Skin epidermis (tissue), 12 donors: ENCODE measurements around the gene ASPHD2.
A peak's percentile ranks its signal among the peaks of the same experiment; 100 is the strongest.
"Not testable (repeated sequence)": the region's sequence is repeated elsewhere in the genome, so short reads cannot be mapped to it uniquely, and the experiment has no call there.

Experiments used
- H3K27ac ChIP-seq, 21 experiments: fragments of 200-600 bp; sonication (generic) in 11 of 21; one replicate each; pipeline ENCODE4 v1.5.0; 2020; ENCODE audit warnings: mild to moderate bottlenecking in 3 of 21, inconsistent platforms in 2 of 21, moderate library complexity in 2 of 21
- H3K4me3 ChIP-seq, 7 experiments: fragments of 200-600 bp; sonication (generic) in 2 of 7; one replicate each; pipeline ENCODE4 v1.5.0; 2020; ENCODE audit warnings: inconsistent platforms in 2 of 7, mild to moderate bottlenecking in 2 of 7, moderate library complexity in 1 of 7

The ASPHD2 gene

DNA sequence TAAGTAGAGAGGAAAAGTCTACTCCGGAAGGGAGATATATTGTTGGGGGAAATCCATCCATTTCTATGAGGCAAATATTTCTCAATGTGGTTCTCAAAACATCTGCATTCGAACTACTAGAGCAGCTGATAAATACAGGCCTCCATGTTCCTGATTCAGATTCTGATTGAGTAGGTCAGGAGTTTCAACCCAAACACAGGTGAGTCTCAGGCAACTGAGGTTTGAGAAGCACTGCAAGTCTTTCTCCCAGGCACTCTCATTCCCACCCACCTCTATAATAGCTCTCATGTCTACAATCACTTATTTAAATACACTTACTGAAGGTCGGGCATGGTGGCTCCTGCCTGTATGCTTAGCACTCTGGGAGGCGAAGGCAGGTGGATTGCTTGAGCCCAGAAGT is 14.7 kb upstream of the ASPHD2 start:
- no peak overlapping the region for H3K27ac ChIP-seq
- H3K4me3 ChIP-seq, result no peak overlapping the region

GRCh38 chr22:26416256-26416655 is 12.8 kb upstream of the ASPHD2 start:
- no peak overlapping the region for H3K27ac ChIP-seq

GRCh38 chr22:26416670-26417276 is 12.3 kb upstream of the ASPHD2 start:
- no peak overlapping the region for H3K4me3 ChIP-seq
- H3K27ac ChIP-seq, result no peak overlapping the region

More at GRCh38 chr22:26416256-26416655, 12.8 kb upstream of the ASPHD2 start:
- H3K4me3 ChIP-seq, result no peak overlapping the region

DNA sequence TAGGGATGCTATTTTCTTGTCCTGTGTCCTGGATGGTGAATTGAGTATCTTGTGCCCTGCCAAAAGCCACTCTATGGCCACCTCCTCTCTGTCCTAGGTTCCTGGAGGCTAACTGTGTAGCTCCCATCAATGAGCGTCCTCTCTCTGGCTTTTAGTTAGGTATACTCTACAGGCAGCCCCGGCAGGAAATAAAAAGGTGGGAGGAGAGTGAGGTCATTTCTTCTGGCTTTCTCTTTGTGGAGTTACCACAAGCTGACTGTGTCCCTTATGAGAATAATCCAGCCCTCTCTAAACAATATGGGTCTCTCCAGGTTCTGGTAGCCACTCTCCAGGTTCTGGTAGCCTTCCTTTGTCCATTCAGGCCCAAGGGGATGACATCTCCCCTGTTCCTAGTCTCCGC is 11.7 kb upstream of the ASPHD2 start:
- H3K4me3 ChIP-seq, result no peak overlapping the region
- H3K27ac ChIP-seq, result no peak overlapping the region

GRCh38 chr22:26418620-26419019 is 10.4 kb upstream of the ASPHD2 start:
- H3K27ac ChIP-seq, result no peak overlapping the region
- no peak overlapping the region for H3K4me3 ChIP-seq

DNA sequence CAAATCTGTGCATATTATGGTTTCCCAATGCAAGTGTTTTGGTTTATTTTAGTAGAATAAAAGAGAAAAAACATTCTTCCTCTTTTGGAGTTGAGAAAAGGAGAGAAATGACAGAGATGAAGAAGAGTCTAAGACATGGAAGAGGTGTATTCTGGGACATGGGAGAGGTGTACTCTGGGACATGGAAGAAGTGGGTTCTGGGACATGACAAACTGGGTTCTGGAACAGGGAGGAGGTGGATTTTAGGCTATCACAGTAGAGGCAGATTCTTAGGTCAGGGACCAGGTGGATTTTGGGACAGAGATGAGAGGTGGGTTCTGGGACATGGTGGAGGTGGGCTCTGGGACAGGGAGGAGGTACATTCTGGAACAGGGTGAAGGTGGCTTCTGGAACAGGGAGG is 2.1 kb upstream of the ASPHD2 start:
- Histone ChIP-seq H3K27ac (no peak overlapping the region), H3K4me3 (no peak overlapping the region)

- Histone ChIP-seq H3K4me3 (peak overlapping the region; percentile 28 to 62 (median 53)), H3K27ac (peak overlapping the region in 10 of 21 experiments; percentile 10 to 90 (median 58))
Measured at GRCh38 chr22:26429458-26430286, 612 bp downstream of the ASPHD2 start.

DNA sequence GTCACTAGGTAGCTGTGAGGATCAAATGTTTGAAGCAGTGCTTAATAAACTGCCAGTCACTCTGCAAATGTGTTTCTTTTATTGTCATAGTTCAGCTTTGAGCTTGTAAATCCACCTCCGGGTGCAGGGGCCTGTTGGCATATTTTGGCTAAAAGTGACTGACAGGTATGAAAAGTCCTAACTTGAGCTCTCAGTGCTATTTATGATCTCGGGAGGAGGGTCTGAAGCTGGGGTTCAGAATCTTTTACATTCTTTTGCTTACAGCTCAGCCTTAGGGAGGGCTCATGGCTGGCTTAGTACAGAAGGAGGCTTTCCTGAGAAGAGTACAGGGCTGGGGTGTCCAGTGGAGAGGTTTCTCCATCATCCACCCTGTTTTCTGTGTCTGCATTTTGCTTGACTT is 1.5 kb downstream of the ASPHD2 start:
- Histone ChIP-seq H3K27ac (no peak overlapping the region), H3K4me3 (no peak overlapping the region)

DNA sequence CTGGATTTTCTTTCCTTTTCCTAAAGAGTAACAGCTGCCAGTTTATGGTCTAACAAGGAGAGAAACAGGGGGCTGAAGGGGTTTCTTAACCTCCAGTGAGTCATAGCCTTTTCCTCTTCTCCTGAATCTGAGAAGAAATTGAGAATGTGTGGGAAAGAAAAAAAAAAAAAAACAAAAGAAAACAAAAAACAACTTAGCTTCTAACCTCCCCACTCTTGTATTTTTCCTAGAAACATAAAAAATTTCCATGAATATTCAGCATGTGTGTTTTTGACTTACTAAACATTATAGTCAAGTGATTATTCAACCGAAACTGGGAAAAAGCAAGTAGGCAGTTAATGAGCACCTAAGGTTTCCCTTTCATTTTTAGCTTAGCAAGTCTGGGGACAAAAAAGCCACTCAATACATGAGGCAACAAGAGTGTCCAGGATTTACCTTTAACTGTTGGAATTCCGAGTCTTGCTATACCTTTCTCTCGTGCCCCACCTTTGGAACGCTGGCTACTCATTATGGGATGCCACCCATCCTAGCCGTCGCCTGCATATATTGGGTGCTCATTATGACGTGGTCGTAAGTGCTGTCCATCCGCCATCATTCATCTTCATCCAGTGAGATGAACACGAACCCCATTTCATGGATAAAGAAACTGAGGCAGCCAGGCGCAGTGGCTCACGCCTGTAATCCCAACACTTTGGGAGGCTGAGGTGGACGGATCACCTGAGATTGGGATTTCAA is 2.4 kb downstream of the ASPHD2 start:
- Histone ChIP-seq H3K4me3 (no peak overlapping the region), H3K27ac (no peak overlapping the region)

DNA sequence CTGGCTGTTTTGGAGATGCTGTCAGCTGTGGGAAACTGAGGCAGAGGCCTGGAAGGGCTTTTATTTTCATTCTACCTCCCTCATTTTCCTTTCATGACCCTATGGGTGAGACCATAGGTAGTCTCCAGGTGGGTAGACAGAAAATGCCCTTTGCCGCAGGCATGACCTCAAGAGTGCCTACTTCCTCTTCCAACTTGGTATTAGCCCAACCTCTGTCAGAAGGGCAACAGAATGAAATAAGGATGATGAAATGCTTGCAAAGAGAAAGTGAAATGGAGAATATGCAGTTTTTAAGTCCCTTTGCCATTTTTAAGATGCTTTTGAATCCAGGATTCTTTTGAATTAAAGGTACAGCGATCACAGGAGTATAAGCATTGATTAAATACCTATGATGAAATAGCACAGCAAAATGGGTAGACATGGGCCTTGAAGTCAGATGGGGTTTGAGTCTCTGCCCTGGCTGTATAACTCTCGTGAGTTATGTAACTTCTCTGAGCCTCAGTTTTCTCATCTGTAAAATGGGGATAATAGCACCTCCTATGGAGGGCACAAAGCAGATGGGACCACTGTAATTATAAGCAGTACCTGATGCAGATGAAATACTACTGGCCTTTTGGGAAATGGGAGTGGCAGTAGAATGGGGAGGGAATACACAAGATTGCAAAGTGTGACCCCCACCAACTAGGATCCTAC is 3.7 kb downstream of the ASPHD2 start:
- Histone ChIP-seq H3K27ac (no peak overlapping the region), H3K4me3 (no peak overlapping the region)

DNA sequence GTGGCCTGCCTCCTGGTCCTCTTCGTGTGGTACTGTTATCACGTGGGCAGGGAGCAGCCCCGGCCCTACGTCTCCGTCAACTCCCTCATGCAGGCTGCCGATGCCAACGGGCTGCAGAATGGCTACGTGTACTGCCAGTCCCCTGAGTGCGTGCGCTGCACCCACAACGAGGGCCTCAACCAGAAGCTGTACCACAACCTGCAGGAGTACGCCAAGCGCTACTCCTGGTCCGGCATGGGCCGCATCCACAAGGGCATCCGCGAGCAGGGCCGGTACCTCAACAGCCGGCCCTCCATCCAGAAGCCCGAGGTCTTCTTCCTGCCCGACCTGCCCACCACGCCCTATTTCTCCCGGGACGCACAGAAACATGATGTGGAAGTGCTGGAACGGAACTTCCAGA is 4.7 kb downstream of the ASPHD2 start:
- Histone ChIP-seq H3K27ac (no peak overlapping the region), H3K4me3 (no peak overlapping the region)

- Histone ChIP-seq H3K27ac (no peak overlapping the region), H3K4me3 (no peak overlapping the region)
Measured at GRCh38 chr22:26435327-26436093, 6.5 kb downstream of the ASPHD2 start.

DNA sequence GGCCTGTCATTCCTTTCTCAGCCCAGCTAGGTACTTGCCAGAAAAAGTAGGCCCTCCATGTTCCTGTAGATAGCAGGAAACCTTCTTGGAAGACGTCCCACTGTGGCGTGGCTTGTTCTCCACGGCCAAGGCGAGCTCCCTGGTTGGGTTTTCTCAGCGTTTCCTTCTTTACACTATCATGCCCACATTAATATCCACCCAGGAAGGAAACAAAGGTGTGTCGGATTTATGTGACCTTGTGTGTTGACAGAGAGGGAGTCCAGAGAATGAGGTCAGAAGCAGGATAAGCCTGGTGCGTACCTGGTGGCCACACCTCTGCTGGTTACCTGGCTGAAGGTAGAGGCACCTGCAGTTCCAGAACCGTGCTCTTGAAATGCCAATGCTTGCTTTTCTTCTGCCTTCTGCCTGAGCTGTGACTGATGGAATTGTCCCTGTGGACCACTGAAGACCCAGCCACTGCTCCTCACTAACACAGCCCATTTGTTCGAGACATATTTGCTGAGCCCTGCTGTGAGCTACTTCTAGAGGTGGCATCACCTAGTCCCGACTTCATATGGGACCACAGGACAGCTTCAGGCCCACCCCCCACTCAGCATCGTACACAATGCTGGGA is 7.9 kb downstream of the ASPHD2 start:
- no peak overlapping the region for H3K27ac ChIP-seq
- no peak overlapping the region for H3K4me3 ChIP-seq

DNA sequence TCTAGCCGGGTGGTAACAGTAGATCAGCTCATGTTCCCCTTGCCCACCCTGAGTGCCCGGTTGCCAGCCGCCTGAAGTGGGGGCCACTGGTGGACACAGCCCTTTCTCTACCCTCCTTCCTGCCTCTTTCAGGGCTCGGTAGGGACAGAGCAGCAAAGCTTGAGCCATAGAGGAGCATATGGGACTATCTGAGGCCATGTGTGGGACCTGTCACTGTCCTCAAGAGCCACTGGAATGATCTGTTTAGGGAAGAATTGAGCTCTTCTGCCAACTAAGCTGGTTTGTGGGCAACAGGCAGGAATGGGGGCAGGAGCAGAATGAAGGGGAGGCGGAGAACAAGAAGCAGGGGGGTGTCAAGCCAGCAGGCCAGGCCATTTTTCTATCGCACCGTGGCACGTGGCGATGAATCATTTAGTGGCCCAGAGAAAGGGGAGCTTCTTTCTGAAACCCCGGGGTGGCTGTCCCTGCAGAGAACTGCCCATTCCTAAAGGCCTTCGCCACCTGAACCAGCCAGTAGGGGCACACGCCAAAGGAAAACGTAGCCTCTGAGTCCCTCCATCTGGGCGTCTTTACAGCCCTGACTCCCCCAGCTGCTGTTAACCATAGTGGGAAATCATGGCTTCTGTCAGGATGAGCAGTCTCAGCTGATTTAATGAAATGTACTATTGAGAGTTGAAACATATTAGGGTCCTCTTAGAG is 8.8 kb downstream of the ASPHD2 start:
- H3K4me3 ChIP-seq, result no peak overlapping the region
- H3K27ac ChIP-seq, result peak overlapping the region in 1 of 21 experiments; percentile 7

- H3K27ac ChIP-seq, result peak overlapping the region in 3 of 21 experiments; percentile 4 to 40 (median 11)
- H3K4me3 ChIP-seq, result not testable (repeated sequence)
Measured at GRCh38 chr22:26438776-26439175, 9.7 kb downstream of the ASPHD2 start.

GRCh38 chr22:26439559-26439958 is 10.5 kb downstream of the ASPHD2 start:
- H3K4me3 ChIP-seq, result no peak overlapping the region

DNA sequence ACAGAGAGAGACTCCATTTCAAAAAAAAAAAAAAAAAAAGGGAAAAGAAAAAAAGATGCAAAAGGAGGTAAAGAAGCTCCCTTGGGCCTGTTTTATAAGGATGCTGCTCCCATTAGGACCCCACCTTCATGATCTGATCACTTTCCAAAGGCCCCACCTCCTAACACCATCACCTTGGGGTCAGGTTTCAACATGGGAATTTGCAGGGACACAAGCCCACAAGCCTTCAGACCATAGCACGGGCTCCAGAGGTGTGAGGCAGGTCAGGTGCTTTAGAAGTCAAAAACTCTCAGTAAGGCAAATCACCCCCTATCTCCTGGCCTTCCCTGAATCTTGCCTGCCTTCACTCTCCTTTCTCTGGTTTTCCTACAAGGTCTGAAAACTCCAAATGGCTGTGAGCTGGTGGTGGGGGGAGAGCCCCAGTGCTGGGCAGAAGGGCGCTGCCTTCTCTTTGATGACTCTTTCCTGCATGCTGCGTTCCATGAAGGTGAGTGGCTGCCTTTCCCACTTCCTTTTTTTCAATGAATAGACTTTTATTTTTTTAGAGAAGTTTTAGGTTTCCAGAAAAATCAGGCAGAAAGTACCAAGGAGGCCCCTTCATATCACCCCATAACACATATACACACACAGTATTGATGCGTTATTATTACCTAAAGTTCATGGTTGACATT is 13.2 kb downstream of the ASPHD2 start:
- Histone ChIP-seq H3K4me3 (no peak overlapping the region), H3K27ac (no peak overlapping the region)

More at GRCh38 chr22:26439559-26439958, 10.5 kb downstream of the ASPHD2 start:
- no peak overlapping the region for H3K27ac ChIP-seq
